Liver (tissue), 9 donors: ENCODE measurements around the gene CDH23. TPM values are rescaled to one million over a fixed set of nuclear protein-coding genes. Genes with fewer than 3 reads are reported as not detected.

Experiments used
- DNase-seq: peaks from one replicate; pipeline ENCODE4 v3.0.0-alpha.2; 2017; ENCODE audit warnings: low spot score
- H3K27ac ChIP-seq, 2 donors: one replicate each; pipeline ENCODE4 v1.7.0; 2013; ENCODE audit warnings: inconsistent platforms in 2 of 2, low read length in 2 of 2, control low read depth in 1 of 2, low read depth in 1 of 2, mild to moderate bottlenecking in 1 of 2
- H3K27me3 ChIP-seq, 4 donors: one replicate each; pipeline versions ENCODE4 v1.6.1 to v1.7.0; 2013; ENCODE audit warnings: low read length in 3 of 4, inconsistent platforms in 1 of 4, mild to moderate bottlenecking in 1 of 4, moderate library complexity in 1 of 4; ENCODE audit not compliant: control insufficient read depth in 4 of 4, insufficient read depth in 4 of 4
- H3K36me3 ChIP-seq, 4 donors: one replicate each; pipeline versions ENCODE4 v1.6.1 to v1.7.0; 2013; ENCODE audit warnings: low read length in 3 of 4, mild to moderate bottlenecking in 3 of 4, low read depth in 1 of 4, moderate library complexity in 1 of 4; ENCODE audit not compliant: control insufficient read depth in 4 of 4, insufficient read depth in 3 of 4
- H3K4me1 ChIP-seq, 4 donors: one replicate each; pipeline versions ENCODE4 v1.6.1 to v1.7.0; 2013; ENCODE audit warnings: low read length in 3 of 4, mild to moderate bottlenecking in 3 of 4, moderate library complexity in 1 of 4; ENCODE audit not compliant: control insufficient read depth in 4 of 4, insufficient read depth in 4 of 4
- H3K4me3 ChIP-seq, 3 donors: one replicate each; pipeline versions ENCODE4 v1.6.1 to v1.7.0; 2013; ENCODE audit warnings: low read length in 3 of 3, control low read depth in 1 of 3, low read depth in 1 of 3, mild to moderate bottlenecking in 1 of 3
- H3K9ac ChIP-seq, 2 donors: one replicate each; pipeline ENCODE4 v1.7.0; 2013; ENCODE audit warnings: low read length in 2 of 2, mild to moderate bottlenecking in 2 of 2, moderate library complexity in 2 of 2, control low read depth in 1 of 2, low read depth in 1 of 2
- H3K9me3 ChIP-seq, 4 donors: one replicate each; pipeline versions ENCODE4 v1.6.1 to v1.7.0; 2013; ENCODE audit warnings: low read length in 3 of 4; ENCODE audit not compliant: control insufficient read depth in 4 of 4
- CTCF ChIP-seq: fragments of 150-350 bp; IDR thresholded peaks from 2 replicates; pipeline ENCODE4 v1.5.1; 2017; ENCODE audit warnings: improper control_type of control experiment, low read depth, low read length; ENCODE audit not compliant: missing input control
- FOXA2 ChIP-seq: IDR thresholded peaks from 2 replicates; pipeline ENCODE4 v1.6.1; 2016; ENCODE audit warnings: antibody characterized with exemption
- HNF4A ChIP-seq, 2 donors: conservative IDR thresholded peaks; 2 replicates each; pipeline ENCODE4 v1.6.1; 2016; ENCODE audit warnings: antibody characterized with exemption in 2 of 2, mild to moderate bottlenecking in 2 of 2
- HNF4G ChIP-seq: IDR thresholded peaks from 2 replicates; pipeline ENCODE4 v1.6.1; 2016; ENCODE audit warnings: antibody characterized with exemption
- JUND ChIP-seq, 2 donors: IDR thresholded peaks; 2 replicates each; pipeline ENCODE4 v1.6.1; 2016; ENCODE audit warnings: antibody characterized with exemption in 2 of 2
- MAX ChIP-seq: IDR thresholded peaks from 2 replicates; pipeline ENCODE4 v1.6.1; 2016; ENCODE audit warnings: antibody characterized with exemption
- NR2F2 ChIP-seq: IDR thresholded peaks from 2 replicates; pipeline ENCODE4 v1.6.1; 2016; ENCODE audit warnings: antibody characterized with exemption
- REST ChIP-seq: IDR thresholded peaks from 2 replicates; pipeline ENCODE4 v1.6.1; 2016; ENCODE audit warnings: antibody characterized with exemption, mild to moderate bottlenecking
- RXRA ChIP-seq, 2 donors: IDR thresholded peaks; 2 replicates each; pipeline ENCODE4 v1.6.1; 2017 to 2018; ENCODE audit warnings: antibody characterized with exemption in 2 of 2, mild to moderate bottlenecking in 1 of 2
- YY1 ChIP-seq: IDR thresholded peaks from 2 replicates; pipeline ENCODE4 v1.6.1; 2016; ENCODE audit warnings: antibody characterized with exemption, mild to moderate bottlenecking
- ZBTB33 ChIP-seq: IDR thresholded peaks from 2 replicates; pipeline ENCODE4 v1.6.1; 2016; ENCODE audit warnings: antibody characterized with exemption
- WGBS: extraction: QIAGEN DNeasy Blood & Tissue Kit; methylation state at CpG from one replicate; pipeline ENCODE4 v1.1.7; 2013; 5-methylcytosine and 5-hydroxymethylcytosine counted together
- polyA plus RNA-seq, 2 donors: library from polyadenylated mRNA; stranded (reverse) in 1 of 2; unstranded in 1 of 2; fragments of 200-250 nt in 1 of 2; fragments of >200 nt in 1 of 2; fragmentation: Nextera tagmentation in 1 of 2; extraction: Ambion mirVana in 1 of 2; gene quantifications; one replicate each; pipeline versions ENCODE4 v1.2.1 to v1.2.3, GENCODE V29; 2013 to 2015
- total RNA-seq, 2 donors: library from RNA; depleted of rRNA; stranded (reverse); fragments of >200 nt; gene quantifications; one replicate each; pipeline ENCODE4 v1.2.3, GENCODE V29; 2014
- donor health status: healthy.
- donor health status: healthy.
- donor health status: healthy.
- donor health status: healthy.
- donor health status: healthy.

The CDH23 gene
- total and polyA plus RNA-seq, 4 donors = 1.5 to 4.7 (median 3.4) TPM

- H3K4me3 ChIP-seq = no peak overlapping the region
- no peaks in the 10 kb centered on the region for H3K9me3 ChIP-seq
- H3K36me3 ChIP-seq = no peaks in the 10 kb centered on the region
- TF ChIP-seq REST (no peak), NR2F2 (no peak), MAX (no peak)
- 85% methylated on average over 16 of the region's 16 CpGs for WGBS
- no peak for DNase-seq
- no peaks in the 10 kb centered on the region for H3K27me3 ChIP-seq
- peak overlapping the region; percentile 3 to 52 for H3K27ac ChIP-seq
- no peak overlapping the region for H3K9ac ChIP-seq
- H3K4me1 ChIP-seq = peaks cover 0 to 4% (median 0%) of the 10 kb centered on the region in 4 donors
These were observed 339.2 kb downstream of the CDH23 start for GRCh38 chr10:71735709-71736569.

GRCh38 chr10:71736570-71736952 is 339.8 kb downstream of the CDH23 start:
- no peak for DNase-seq
- no peaks in the 10 kb centered on the region for H3K27me3 ChIP-seq
- no peaks in the 10 kb centered on the region for H3K36me3 ChIP-seq
- H3K27ac ChIP-seq = peak overlapping the region in 1 of 2 donors; percentile 52
- no peak overlapping the region for H3K4me3 ChIP-seq
- H3K4me1 ChIP-seq = peaks cover 0 to 4% (median 0%) of the 10 kb centered on the region in 4 donors
- H3K9ac ChIP-seq = no peak overlapping the region
- WGBS = 91% methylated on average over 2 of the region's 2 CpGs
- no peak for TF ChIP-seq NR2F2
- TF ChIP-seq MAX = no peak
- TF ChIP-seq RXRA (IDR thresholded peaks at IDR 0.05) = no peak
- no peak for TF ChIP-seq ZBTB33
- no peak for TF ChIP-seq HNF4A (conservative IDR thresholded peaks at IDR 0.05)
- no peak for TF ChIP-seq CTCF
- no peak for TF ChIP-seq YY1
- TF ChIP-seq HNF4G = no peak
- TF ChIP-seq JUND (IDR thresholded peaks at IDR 0.05) = no peak
- TF ChIP-seq FOXA2 = no peak
- no peaks in the 10 kb centered on the region for H3K9me3 ChIP-seq
